H1 (cell line): ENCODE results near the gene ZMYND10. TPM values are rescaled to one million over a fixed set of nuclear protein-coding genes. Genes with fewer than 3 reads are reported as not detected.

ENCODE experiments used
- CTCF ChIA-PET: fragments of 300-600 bp; sonication (Branson Sonifier 250); formaldehyde crosslinking; loops from one replicate; lab custom pipeline; 2021; ENCODE audit not compliant: partially characterized antibody; lab: Charles Lee
- POLR2A ChIA-PET: fragments of 300-600 bp; sonication (Branson Sonifier 250); formaldehyde crosslinking; loops from one replicate; lab custom pipeline; 2021; ENCODE audit warnings: inconsistent platforms; ENCODE audit not compliant: partially characterized antibody; lab: Charles Lee
- DNase-seq, 2 experiments: peaks; one replicate each; pipeline versions ENCODE4 v3.0.0 to v3.0.0-alpha.2; 2010 to 2022; ENCODE audit warnings: low spot score in 2 of 2, low read depth in 1 of 2, mixed read lengths in 1 of 2
- FAIRE-seq: peaks from 2 replicates; lab custom pipeline; 2011; peaks lifted over from hg19 to GRCh38; lab: Jason Lieb, UNC
- H2AFZ ChIP-seq: 2 replicates; pipeline ENCODE4 v1.8.1; 2012; ENCODE audit warnings: low read length, inconsistent platforms
- H2AK5ac ChIP-seq: 2 replicates; pipeline ENCODE4 v1.6.1; 2013; ENCODE audit warnings: low read depth, low read length
- H2BK120ac ChIP-seq: replicated peaks from 2 replicates; pipeline ENCODE3; 2013; ENCODE audit warnings: low read depth, low read length, inconsistent platforms
- H2BK12ac ChIP-seq: 2 replicates; pipeline ENCODE4 v1.6.1; 2013; ENCODE audit warnings: low read depth, low read length
- H2BK15ac ChIP-seq: 2 replicates; pipeline ENCODE4 v1.6.1; 2013; ENCODE audit warnings: low read length
- H2BK20ac ChIP-seq: 2 replicates; pipeline ENCODE4 v1.6.1; 2013; ENCODE audit warnings: low read length
- H2BK5ac ChIP-seq: 2 replicates; pipeline ENCODE4 v1.6.1; 2013; ENCODE audit warnings: low read depth, low read length
- H3K14ac ChIP-seq: 2 replicates; pipeline ENCODE4 v1.6.1; 2013; ENCODE audit warnings: inconsistent platforms; ENCODE audit not compliant: insufficient read length
- H3K18ac ChIP-seq: 2 replicates; pipeline ENCODE4 v1.6.1; 2013; ENCODE audit warnings: low read length; ENCODE audit errors: extremely low read depth
- H3K23ac ChIP-seq: 2 replicates; pipeline ENCODE4 v1.6.1; 2013; ENCODE audit warnings: inconsistent platforms; ENCODE audit not compliant: insufficient read length
- H3K23me2 ChIP-seq: 2 replicates; pipeline ENCODE4 v1.6.1; 2013; ENCODE audit warnings: low read depth, low read length
- H3K27ac ChIP-seq: 2 replicates; pipeline ENCODE4 v1.6.1; 2011; ENCODE audit warnings: low read depth, low read length, inconsistent platforms
- H3K27me3 ChIP-seq, 4 experiments: replicated peaks in 1 of 4; 1 replicate in 1 of 4; 2 replicates in 3 of 4; pipeline versions ENCODE4 v1.6.1 to v1.8.1; 2011 to 2013; ENCODE audit warnings: low read length in 3 of 4, mild to moderate bottlenecking in 3 of 4, inconsistent platforms in 2 of 4, mixed read lengths in 2 of 4, moderate library complexity in 1 of 4; ENCODE audit not compliant: control insufficient read depth in 3 of 4, insufficient read depth in 3 of 4; ENCODE audit errors: extremely low read depth in 1 of 4
- H3K36me3 ChIP-seq, 4 experiments: 2 replicates each; pipeline versions ENCODE4 v1.6.1 to v1.8.1; 2011 to 2013; ENCODE audit warnings: mild to moderate bottlenecking in 4 of 4, low read length in 3 of 4, moderate library complexity in 2 of 4, control low read depth in 1 of 4, inconsistent platforms in 1 of 4; ENCODE audit not compliant: insufficient read depth in 4 of 4, control insufficient read depth in 2 of 4
- H3K4ac ChIP-seq: replicated peaks from 2 replicates; pipeline ENCODE3; 2013; ENCODE audit warnings: low read length, low read depth, mixed read lengths, inconsistent platforms; ENCODE audit not compliant: insufficient read length
- H3K4me1 ChIP-seq, 4 experiments: replicated peaks in 1 of 4; 1 replicate in 1 of 4; 2 replicates in 3 of 4; pipeline versions ENCODE4 v1.6.1 to v1.8.1; 2011 to 2013; ENCODE audit warnings: low read length in 3 of 4, inconsistent platforms in 2 of 4, mixed read lengths in 1 of 4; ENCODE audit not compliant: insufficient read depth in 4 of 4, control insufficient read depth in 3 of 4
- H3K4me2 ChIP-seq, 2 experiments: 2 replicates each; pipeline versions ENCODE4 v1.6.1 to v1.8.1; 2011 to 2013; ENCODE audit warnings: low read depth in 2 of 2, low read length in 2 of 2, control low read depth in 1 of 2, inconsistent platforms in 1 of 2, mild to moderate bottlenecking in 1 of 2; ENCODE audit not compliant: insufficient read depth in 1 of 2
- H3K4me3 ChIP-seq, 4 experiments: fragments of 200-600, 300-600 bp in 1 of 4; sonication (generic), shearing (Covaris generic), sonication (Bioruptor Twin) in 1 of 4; 2 replicates each; pipeline versions ENCODE4 v1.5.1 to v1.8.1; 2011 to 2016; ENCODE audit warnings: low read length in 4 of 4, low read depth in 3 of 4, control low read depth in 2 of 4, inconsistent platforms in 2 of 4, mild to moderate bottlenecking in 2 of 4, mixed read lengths in 1 of 4, moderate library complexity in 1 of 4; ENCODE audit not compliant: insufficient read depth in 2 of 4; ENCODE audit errors: extremely low read depth in 1 of 4
- H3K56ac ChIP-seq: replicated peaks from 2 replicates; pipeline ENCODE3; 2013; ENCODE audit warnings: low read depth, mild to moderate bottlenecking, mixed read lengths, low read length, inconsistent platforms; ENCODE audit not compliant: insufficient read length
- H3K79me1 ChIP-seq: 2 replicates; pipeline ENCODE4 v1.6.1; 2013; ENCODE audit warnings: low read depth, low read length, control low read depth
- H3K79me2 ChIP-seq, 2 experiments: 2 replicates each; pipeline versions ENCODE4 v1.6.1 to v1.8.1; 2012 to 2013; ENCODE audit warnings: low read length in 2 of 2, mild to moderate bottlenecking in 2 of 2, inconsistent platforms in 1 of 2; ENCODE audit not compliant: insufficient read depth in 2 of 2, control insufficient read depth in 1 of 2
- H3K9ac ChIP-seq, 4 experiments: replicated peaks in 1 of 4; 1 replicate in 1 of 4; 2 replicates in 3 of 4; pipeline versions ENCODE4 v1.6.1 to v1.8.1; 2011 to 2013; ENCODE audit warnings: low read depth in 3 of 4, low read length in 3 of 4, control low read depth in 2 of 4, mild to moderate bottlenecking in 2 of 4, moderate library complexity in 2 of 4, inconsistent platforms in 1 of 4; ENCODE audit errors: extremely low read depth in 1 of 4
- H3K9me3 ChIP-seq, 2 experiments: 2 replicates each; pipeline versions ENCODE4 v1.6.1 to v1.8.1; 2012 to 2013; ENCODE audit warnings: mild to moderate bottlenecking in 2 of 2, moderate library complexity in 2 of 2, control low read depth in 1 of 2, inconsistent platforms in 1 of 2, low read depth in 1 of 2, low read length in 1 of 2, mixed read lengths in 1 of 2; ENCODE audit not compliant: insufficient read depth in 2 of 2
- H4K20me1 ChIP-seq, 2 experiments: replicated peaks in 1 of 2; 2 replicates each; pipeline versions ENCODE3 to v1.8.1; 2011 to 2013; ENCODE audit warnings: inconsistent platforms in 2 of 2, low read length in 2 of 2, mild to moderate bottlenecking in 1 of 2; ENCODE audit not compliant: insufficient read depth in 2 of 2, control insufficient read depth in 1 of 2
- H4K5ac ChIP-seq: 2 replicates; pipeline ENCODE4 v1.6.1; 2013; ENCODE audit warnings: low read length, low read depth, mixed read lengths, inconsistent platforms; ENCODE audit not compliant: insufficient read length
- H4K8ac ChIP-seq: 2 replicates; pipeline ENCODE4 v1.8.0; 2013; ENCODE audit warnings: mild to moderate bottlenecking, moderate library complexity, low read length, inconsistent platforms; ENCODE audit not compliant: insufficient read depth; ENCODE audit errors: extremely low read depth
- H4K91ac ChIP-seq: replicated peaks from 2 replicates; pipeline ENCODE3; 2013; ENCODE audit warnings: low read length, mixed read lengths, inconsistent platforms; ENCODE audit not compliant: insufficient read length
- BRCA1 ChIP-seq: IDR thresholded peaks from 2 replicates; pipeline ENCODE4 v1.6.1; 2012; ENCODE audit warnings: low read depth, low read length, improper control_type of control experiment
- CEBPB ChIP-seq: IDR thresholded peaks from 2 replicates; pipeline ENCODE4 v1.6.1; 2012; ENCODE audit warnings: low read depth, low read length
- RAD21 ChIP-seq, 2 experiments: IDR thresholded peaks in 1 of 2; conservative IDR thresholded peaks in 1 of 2; 2 replicates each; pipeline ENCODE4 v1.6.1; 2011; ENCODE audit warnings: low read depth in 2 of 2, low read length in 2 of 2, improper control_type of control experiment in 1 of 2, inconsistent platforms in 1 of 2, mild to moderate bottlenecking in 1 of 2, moderate library complexity in 1 of 2
- WGBS, 2 experiments: shearing (Covaris generic) in 1 of 2; methylation state at CpG; one replicate each; pipeline versions ENCODE4 v1.1.6 to v1.1.7; 2013 to 2015; ENCODE audit warnings: low lambda C conversion rate in 2 of 2, mixed read lengths in 2 of 2, inconsistent platforms in 1 of 2, low coverage in 1 of 2, missing lambda C conversion rate in 1 of 2; ENCODE audit not compliant: insufficient replicate concordance in 2 of 2, insufficient coverage in 1 of 2, insufficient read length in 1 of 2; ENCODE audit errors: extremely low coverage in 1 of 2, missing lambda C conversion rate in 1 of 2; 5-methylcytosine and 5-hydroxymethylcytosine counted together
- polyA plus RNA-seq, 7 experiments: library from polyadenylated mRNA; depleted of rRNA in 3 of 7; stranded (reverse) in 5 of 7; unstranded in 2 of 7; fragments of >200 nt in 5 of 7; fragments of 200-250 nt in 2 of 7; gene quantifications; 1 replicate in 5 of 7; 2 replicates in 1 of 7; 4 replicates in 1 of 7; pipeline versions ENCODE4 v1.2.1 to v1.2.3, GENCODE V29; 2011 to 2013; ENCODE audit warnings: missing spikeins in 2 of 7, mixed read lengths in 2 of 7
- total RNA-seq: library from RNA; stranded (reverse); fragmentation: NEBNext Ultra II Directional; extraction: Animal tissue kit (Norgen Biotek cat#: 25700); gene quantifications from 2 replicates; pipeline ENCODE4 v1.2.1, GENCODE V29; 2021
- TF ChIP-seq, protein P1 (sequence below), 3 experiments: IDR thresholded peaks; 1 replicate in 2 of 3; 2 replicates in 1 of 3; pipeline versions ENCODE4 v1.5.1 to v1.6.1; 2011; ENCODE audit warnings: low read length in 3 of 3, mild to moderate bottlenecking in 3 of 3, inconsistent platforms in 2 of 3, low read depth in 1 of 3, moderate library complexity in 1 of 3; ENCODE audit not compliant: insufficient read depth in 1 of 3; ENCODE audit errors: control extremely low read depth in 1 of 3

Gene ZMYND10
- total and polyA plus RNA-seq, 2 of the 8 experiments (the other 6 are each of a cell fraction or from before 2014, with no cell fraction given): 0.56 to 0.79 TPM

DNA sequence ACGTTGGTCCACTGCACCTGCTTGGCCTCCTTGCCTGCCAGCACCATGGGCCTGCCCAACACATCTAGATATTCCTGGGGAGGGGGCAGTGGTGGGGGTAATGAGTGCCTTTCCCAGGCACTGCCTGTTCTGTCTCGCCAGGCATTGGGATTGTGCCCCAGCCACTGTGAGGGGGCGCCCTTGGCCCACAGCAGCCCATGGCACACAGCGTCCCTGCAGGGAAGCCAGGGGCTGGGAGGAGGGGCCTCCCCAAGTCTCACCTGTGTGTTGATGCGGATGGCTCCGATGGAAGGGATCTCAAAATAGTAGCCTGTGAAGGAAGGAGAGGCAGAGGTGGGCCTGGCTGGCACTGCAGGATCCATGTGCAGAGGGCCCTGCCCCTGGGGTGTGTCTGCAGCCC is 32.5 kb upstream of the ZMYND10 start:
- WGBS, 2 experiments: 70% methylated on average over 6 of the region's 6 CpGs; no CpG with 5 or more reads in 1 of the 2 experiments

More for the DNA sequence above, 32.5 kb upstream of the ZMYND10 start:
- Histone ChIP-seq H3K4me3 (no peak overlapping the region), H3K9me3 (no peaks in the 10 kb centered on the region), H4K5ac (no peak overlapping the region), H3K4me2 (no peak overlapping the region), H2BK12ac (no peak overlapping the region), H3K9ac (no peak overlapping the region), H3K56ac (no peak overlapping the region), H3K4ac (no peak overlapping the region), H2BK15ac (0 out of 2 replicates have a peak overlapping the region, but pooled peaks have one; percentile 72), H3K14ac (no peak overlapping the region), H2BK20ac (no peak overlapping the region), H2BK120ac (no peak overlapping the region), H3K27me3 (no peaks in the 10 kb centered on the region; a peak in 1 of 7 replicates), H4K20me1 (peaks cover 4% of the 10 kb centered on the region in 2 experiments), H3K36me3 (no peaks in the 10 kb centered on the region), H3K27ac (no peak overlapping the region), H3K18ac (no peak overlapping the region), H3K23ac (no peak overlapping the region), H2AK5ac (no peak overlapping the region; the same call in 1 of the 2 replicates), H3K79me1 (no peaks in the 10 kb centered on the region), H3K23me2 (0 out of 2 replicates have a peak, but pooled peaks cover 2% of the 10 kb centered on the region), H2AFZ (no peak overlapping the region), H4K91ac (no peak overlapping the region), H2BK5ac (no peak overlapping the region; the same call in 1 of the 2 replicates), H3K79me2 (no peaks in the 10 kb centered on the region), H3K4me1 (peaks cover 0 to 17% (median 12%) of the 10 kb centered on the region in 4 experiments; a peak in 6 of 7 replicates), H4K8ac (no peak overlapping the region)
- ChIA-PET POLR2A (no interaction called here), CTCF (interaction anchor here (1.0 to 3.0 kb wide), 6 partner anchors 8 to 38 kb away, joined by 3 to 9 read pairs (median 4); partner anchors contain the start of genes CYB561D2 and NPRL2)
- FAIRE-seq (no peak), DNase-seq (no peak)
- TF ChIP-seq BRCA1 (no peak), RAD21 (IDR thresholded peaks at IDR 0.05 in 1 of 2, conservative IDR thresholded peaks at IDR 0.05 in 1 of 2; ENCODE audit: low read depth in 2 of 2, low read length in 2 of 2) (peak; percentile 45 to 63; a peak in 3 of 4 replicates), CEBPB (no peak)
- TF ChIP-seq, protein P1, sequence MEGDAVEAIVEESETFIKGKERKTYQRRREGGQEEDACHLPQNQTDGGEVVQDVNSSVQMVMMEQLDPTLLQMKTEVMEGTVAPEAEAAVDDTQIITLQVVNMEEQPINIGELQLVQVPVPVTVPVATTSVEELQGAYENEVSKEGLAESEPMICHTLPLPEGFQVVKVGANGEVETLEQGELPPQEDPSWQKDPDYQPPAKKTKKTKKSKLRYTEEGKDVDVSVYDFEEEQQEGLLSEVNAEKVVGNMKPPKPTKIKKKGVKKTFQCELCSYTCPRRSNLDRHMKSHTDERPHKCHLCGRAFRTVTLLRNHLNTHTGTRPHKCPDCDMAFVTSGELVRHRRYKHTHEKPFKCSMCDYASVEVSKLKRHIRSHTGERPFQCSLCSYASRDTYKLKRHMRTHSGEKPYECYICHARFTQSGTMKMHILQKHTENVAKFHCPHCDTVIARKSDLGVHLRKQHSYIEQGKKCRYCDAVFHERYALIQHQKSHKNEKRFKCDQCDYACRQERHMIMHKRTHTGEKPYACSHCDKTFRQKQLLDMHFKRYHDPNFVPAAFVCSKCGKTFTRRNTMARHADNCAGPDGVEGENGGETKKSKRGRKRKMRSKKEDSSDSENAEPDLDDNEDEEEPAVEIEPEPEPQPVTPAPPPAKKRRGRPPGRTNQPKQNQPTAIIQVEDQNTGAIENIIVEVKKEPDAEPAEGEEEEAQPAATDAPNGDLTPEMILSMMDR (IDR thresholded peaks at IDR 0.05; ENCODE audit: control extremely low read depth in 1 of 3, insufficient read depth in 1 of 3, low read depth in 1 of 3, low read length in 3 of 3): peak in 2 of 3 experiments; percentile 30 to 45; a peak in 2 of 4 replicates
